Kidney capillary endothelial cell (primary cell): ENCODE data around the gene TMEM144.

Source experiments
- DNase-seq: peaks from one replicate; pipeline ENCODE4 v3.0.0-alpha.2; 2018; ENCODE audit warnings: low spot score

The TMEM144 gene

DNA sequence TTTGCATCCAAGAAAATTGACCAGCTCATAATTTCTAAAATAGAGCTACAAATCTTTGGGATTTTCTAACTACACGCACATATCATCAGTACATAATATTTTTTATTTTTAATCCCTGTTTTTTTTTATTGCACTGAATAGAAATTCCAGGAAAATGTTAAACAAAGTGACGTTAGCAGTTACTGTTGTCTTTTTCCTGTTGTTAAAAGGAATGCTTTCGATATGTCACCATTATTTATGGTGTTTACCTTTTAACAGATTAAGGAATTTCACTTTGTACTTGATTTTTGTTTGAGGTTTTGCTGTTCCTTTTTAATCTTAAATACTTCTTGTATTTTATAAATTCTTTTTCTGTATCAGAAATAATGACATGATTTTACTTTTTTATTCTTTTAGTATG lies 89.7 kb downstream of the TMEM144 start:
- no peak for DNase-seq

GRCh38 chr4:158302076-158302866 lies 92.0 kb downstream of the TMEM144 start:
- no peak for DNase-seq

DNA sequence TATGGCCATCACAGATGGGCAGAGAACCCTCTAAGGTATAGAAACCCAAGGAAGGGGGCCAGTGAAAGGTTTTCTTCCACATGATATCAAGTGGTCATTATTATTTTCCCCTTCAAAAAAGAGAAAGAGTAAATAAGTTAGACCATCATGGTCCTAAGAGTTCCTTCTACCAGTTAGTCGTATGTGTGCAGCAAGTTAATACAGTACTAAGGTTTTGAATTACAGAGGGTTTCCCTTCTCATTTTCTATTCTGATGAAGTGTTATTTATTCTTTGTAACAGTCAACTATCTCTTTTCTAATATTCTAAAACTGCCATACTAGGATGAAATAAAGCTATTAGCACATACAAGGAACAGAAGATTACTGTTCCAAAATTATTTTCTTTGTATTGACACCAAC lies 94.4 kb downstream of the TMEM144 start:
- DNase-seq = no peak
